ENCODE data around the gene AHI1.

Gene AHI1

GRCh38 chr6:135410856-135411255 is 86.7 kb downstream of the AHI1 start:
- Histone ChIP-seq H3K27me3 (ENCODE audit: insufficient read depth, low read depth) (no peaks in the 10 kb centered on the region), H3K4me2 (no peak overlapping the region), H3K4me3 (IDR thresholded peaks at IDR 0.05; ENCODE audit: insufficient read depth, low read depth, low read length) (no peak overlapping the region), H4K20me1 (ENCODE audit: insufficient read depth) (no peaks in the 10 kb centered on the region), H3K79me2 (ENCODE audit: insufficient read depth, low read depth) (no peaks in the 10 kb centered on the region), H3K27ac (no peak overlapping the region), H3K4me1 (ENCODE audit: low read depth, poor library complexity, severe bottlenecking) (peaks cover 14% of the 10 kb centered on the region), H3K9ac (no peak overlapping the region), H3K36me3 (ENCODE audit: insufficient read depth) (no peaks in the 10 kb centered on the region; the same call in 1 of the 2 replicates), H2AFZ (ENCODE audit: low read depth) (no peak overlapping the region)
- TF ChIP-seq CTCF (conservative IDR thresholded peaks at IDR 0.05; ENCODE audit: low read depth, low read length), result no peak

GRCh38 chr6:135403584-135403983 is 94.0 kb downstream of the AHI1 start:
- TF ChIP-seq CTCF (conservative IDR thresholded peaks at IDR 0.05; ENCODE audit: low read depth, low read length), result no peak

GRCh38 chr6:135402311-135402710 is 95.2 kb downstream of the AHI1 start:
- no peaks in the 10 kb centered on the region for H3K79me2 ChIP-seq (ENCODE audit: insufficient read depth, low read depth)
- H4K20me1 ChIP-seq (ENCODE audit: insufficient read depth), result no peaks in the 10 kb centered on the region

More at GRCh38 chr6:135403584-135403983, 94.0 kb downstream of the AHI1 start:
- H3K27ac ChIP-seq, result no peak overlapping the region
- no peak overlapping the region for H2AFZ ChIP-seq (ENCODE audit: low read depth)
- no peaks in the 10 kb centered on the region; the same call in 1 of the 2 replicates for H3K36me3 ChIP-seq (ENCODE audit: insufficient read depth)
- H4K20me1 ChIP-seq (ENCODE audit: insufficient read depth), result no peaks in the 10 kb centered on the region
- no peak overlapping the region for H3K4me2 ChIP-seq
- H3K27me3 ChIP-seq (ENCODE audit: insufficient read depth, low read depth), result no peaks in the 10 kb centered on the region
- no peak overlapping the region for H3K4me3 ChIP-seq (IDR thresholded peaks at IDR 0.05; ENCODE audit: insufficient read depth, low read depth, low read length)
- H3K4me1 ChIP-seq (ENCODE audit: low read depth, poor library complexity, severe bottlenecking), result no peaks in the 10 kb centered on the region
- no peak overlapping the region for H3K9ac ChIP-seq
- no peaks in the 10 kb centered on the region for H3K79me2 ChIP-seq (ENCODE audit: insufficient read depth, low read depth)

GRCh38 chr6:135397172-135397952 is 100.2 kb downstream of the AHI1 start:
- no peaks in the 10 kb centered on the region for H4K20me1 ChIP-seq (ENCODE audit: insufficient read depth)
- H3K27me3 ChIP-seq (ENCODE audit: insufficient read depth, low read depth), result no peaks in the 10 kb centered on the region
- H3K36me3 ChIP-seq (ENCODE audit: insufficient read depth), result no peaks in the 10 kb centered on the region
- no peak for TF ChIP-seq CTCF (conservative IDR thresholded peaks at IDR 0.05; ENCODE audit: low read depth, low read length)
- H3K4me3 ChIP-seq (IDR thresholded peaks at IDR 0.05; ENCODE audit: insufficient read depth, low read depth, low read length), result no peak overlapping the region
- no peaks in the 10 kb centered on the region for H3K79me2 ChIP-seq (ENCODE audit: insufficient read depth, low read depth)
- no peak overlapping the region for H2AFZ ChIP-seq (ENCODE audit: low read depth)
- H3K4me1 ChIP-seq (ENCODE audit: low read depth, poor library complexity, severe bottlenecking), result no peaks in the 10 kb centered on the region
- H3K27ac ChIP-seq, result no peak overlapping the region
- no peak overlapping the region for H3K9ac ChIP-seq
- no peak overlapping the region for H3K4me2 ChIP-seq

More at GRCh38 chr6:135402311-135402710, 95.2 kb downstream of the AHI1 start:
- H3K27ac ChIP-seq, result no peak overlapping the region
- H3K4me1 ChIP-seq (ENCODE audit: low read depth, poor library complexity, severe bottlenecking), result no peaks in the 10 kb centered on the region
- H3K4me3 ChIP-seq (IDR thresholded peaks at IDR 0.05; ENCODE audit: insufficient read depth, low read depth, low read length), result no peak overlapping the region
- no peaks in the 10 kb centered on the region; the same call in 1 of the 2 replicates for H3K36me3 ChIP-seq (ENCODE audit: insufficient read depth)
- H3K9ac ChIP-seq, result no peak overlapping the region
- no peaks in the 10 kb centered on the region for H3K27me3 ChIP-seq (ENCODE audit: insufficient read depth, low read depth)
- H3K4me2 ChIP-seq, result no peak overlapping the region
- TF ChIP-seq CTCF (conservative IDR thresholded peaks at IDR 0.05; ENCODE audit: low read depth, low read length), result no peak
- H2AFZ ChIP-seq (ENCODE audit: low read depth), result no peak overlapping the region

Measured in KMS-11 (cell line).